Retina (tissue), 1 donor: ENCODE data around the gene DDIT3.
A peak's percentile ranks its signal among the peaks of the same experiment; 100 is the strongest.
"Not testable (repeated sequence)": the region's sequence is repeated elsewhere in the genome, so short reads cannot be mapped to it uniquely, and the experiment has no call there.

ENCODE experiments used
- DNase-seq: peaks from one replicate; pipeline ENCODE4 v3.0.0-alpha.2; 2016

Gene DDIT3

DNA sequence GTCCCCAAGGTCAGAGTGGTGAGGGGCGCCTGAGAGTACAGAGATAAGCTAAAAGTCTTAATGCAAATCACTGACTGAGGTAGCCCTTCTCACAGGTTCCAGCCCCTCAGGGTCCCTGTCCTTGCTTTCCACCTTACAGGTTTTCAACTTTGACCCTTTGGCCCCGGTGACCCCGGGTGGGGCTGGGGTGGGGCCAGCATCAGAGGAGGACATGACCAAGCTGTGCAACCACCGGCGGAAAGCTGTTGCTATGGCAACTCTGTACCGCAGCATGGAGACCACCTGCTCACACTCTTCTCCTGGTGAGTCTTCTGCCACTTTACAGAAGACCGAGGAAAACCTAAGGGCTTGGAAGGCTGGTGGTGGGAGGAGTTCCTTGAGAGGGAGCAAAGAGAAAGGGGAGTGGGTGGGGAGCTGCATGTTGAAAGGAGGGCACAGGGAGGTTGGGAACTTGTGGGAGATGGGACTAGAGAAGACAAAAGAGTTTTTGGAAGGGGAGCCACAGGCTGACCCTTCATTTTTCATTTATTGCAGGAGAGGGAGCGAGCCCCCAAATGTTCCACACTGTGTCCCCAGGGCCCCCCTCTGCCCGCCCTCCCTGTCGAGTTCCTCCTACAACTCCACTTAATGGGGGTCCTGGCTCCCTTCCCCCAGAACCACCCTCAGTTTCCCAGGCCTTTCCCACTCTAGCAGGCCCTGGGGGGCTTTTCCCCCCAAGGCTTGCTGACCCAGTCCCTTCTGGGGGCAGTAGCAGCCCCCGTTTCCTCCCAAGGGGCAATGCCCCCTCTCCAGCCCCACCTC, 4.7 kb upstream of the DDIT3 start:
- DNase-seq, result peak; percentile 31

DNA sequence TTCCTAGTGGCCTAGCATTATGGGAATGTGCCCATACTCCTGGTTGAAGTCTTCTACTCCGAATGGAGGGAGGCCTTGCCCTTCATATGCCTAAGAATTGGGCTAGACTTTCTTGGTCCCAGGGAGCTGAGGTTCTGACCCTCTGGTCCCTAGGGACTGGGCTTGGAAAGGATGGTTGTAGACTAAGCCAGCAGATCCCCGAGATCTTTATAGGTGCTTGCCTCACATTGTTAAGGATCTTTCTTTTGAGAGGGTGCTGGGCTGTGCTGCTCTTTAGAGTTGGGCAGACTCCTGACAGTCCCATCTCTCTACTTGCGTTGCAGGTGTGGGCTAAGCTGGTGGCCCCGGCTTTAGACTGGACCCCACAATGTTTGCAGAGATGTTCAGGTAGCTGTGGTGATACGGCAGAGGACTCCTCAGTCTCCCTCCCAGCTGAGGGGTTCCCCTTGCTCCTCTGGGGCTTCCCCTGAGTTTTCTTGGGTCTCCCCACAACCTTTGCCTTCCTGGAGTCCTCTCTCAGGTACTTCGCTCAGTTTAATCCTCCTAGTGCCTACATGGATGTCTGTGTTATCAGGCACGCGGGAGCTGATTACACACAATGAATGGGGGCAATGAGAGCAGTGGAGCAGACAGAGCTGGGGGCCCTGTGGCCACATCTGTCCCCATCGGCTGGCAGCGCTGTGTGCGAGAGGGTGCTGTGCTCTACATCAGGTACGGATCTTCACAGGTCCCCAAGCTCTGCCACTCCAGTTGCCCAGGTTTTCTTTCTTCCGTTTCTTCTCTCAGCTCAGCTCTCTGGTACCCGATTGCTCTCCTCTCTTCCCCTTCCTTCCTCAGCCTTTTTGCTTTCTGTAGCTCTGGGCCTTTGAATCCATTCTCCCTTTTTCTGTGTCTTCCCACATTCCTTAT, 3.6 kb upstream of the DDIT3 start:
- DNase-seq, result peak; percentile 18

- DNase-seq, result peak; percentile 60
Observed at GRCh38 chr12:57522887-57523705, 2.8 kb upstream of the DDIT3 start.

DNA sequence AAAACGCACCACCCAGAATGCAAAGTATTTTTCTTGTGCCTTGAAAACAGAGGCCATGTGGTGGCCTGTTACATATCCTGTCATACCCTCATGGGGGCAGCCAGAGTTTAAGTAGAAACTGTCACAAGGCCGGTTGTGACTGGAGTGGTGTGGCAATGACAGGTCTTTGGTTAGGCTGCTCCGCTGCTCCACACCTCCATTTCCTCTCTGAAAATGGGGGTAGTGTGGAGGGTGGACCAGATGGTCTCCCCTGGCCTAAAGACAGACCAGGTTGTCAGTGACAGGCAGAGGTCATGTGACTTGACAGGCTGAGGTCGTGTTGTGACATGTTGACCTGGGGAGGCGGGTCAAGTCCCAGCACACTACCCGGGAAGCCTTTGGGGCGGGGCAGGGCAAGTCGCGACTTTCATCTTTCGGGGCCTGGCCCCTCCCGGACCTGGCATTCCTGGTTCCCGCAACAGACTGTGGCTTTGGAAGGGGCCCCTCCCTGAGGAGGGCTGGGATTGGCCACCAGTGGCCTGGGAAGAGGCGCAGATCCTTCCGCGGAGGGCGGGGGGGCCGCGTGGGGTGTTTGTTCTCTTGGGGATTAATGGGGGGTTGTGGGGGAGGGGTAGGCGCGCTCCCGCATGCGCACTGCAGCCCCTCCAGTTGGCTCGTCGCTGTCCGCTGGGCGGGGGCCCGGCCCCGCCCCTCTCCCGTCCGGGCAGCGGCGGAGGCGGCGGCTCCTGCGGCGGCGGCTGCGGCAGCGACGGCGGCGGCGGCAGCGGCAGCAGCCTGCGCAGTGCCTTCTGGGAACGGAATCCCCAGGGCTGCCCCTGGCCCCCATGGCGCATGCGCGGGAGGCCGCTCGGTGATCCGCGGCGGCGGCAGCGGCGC, 1.9 kb upstream of the DDIT3 start, which contains the start of gene MBD6:
Gene MBD6, plus strand, starts transcription at position 814 of the 876 bp plus-strand sequence. CDS start 1,480 bp downstream, outside the sequence.
- peak; percentile 89 for DNase-seq

GRCh38 chr12:57521525-57522010, 1.3 kb upstream of the DDIT3 start:
- DNase-seq, result no peak

- no peak for DNase-seq
Observed at GRCh38 chr12:57519796-57520052, 590 bp downstream of the DDIT3 start.

DNA sequence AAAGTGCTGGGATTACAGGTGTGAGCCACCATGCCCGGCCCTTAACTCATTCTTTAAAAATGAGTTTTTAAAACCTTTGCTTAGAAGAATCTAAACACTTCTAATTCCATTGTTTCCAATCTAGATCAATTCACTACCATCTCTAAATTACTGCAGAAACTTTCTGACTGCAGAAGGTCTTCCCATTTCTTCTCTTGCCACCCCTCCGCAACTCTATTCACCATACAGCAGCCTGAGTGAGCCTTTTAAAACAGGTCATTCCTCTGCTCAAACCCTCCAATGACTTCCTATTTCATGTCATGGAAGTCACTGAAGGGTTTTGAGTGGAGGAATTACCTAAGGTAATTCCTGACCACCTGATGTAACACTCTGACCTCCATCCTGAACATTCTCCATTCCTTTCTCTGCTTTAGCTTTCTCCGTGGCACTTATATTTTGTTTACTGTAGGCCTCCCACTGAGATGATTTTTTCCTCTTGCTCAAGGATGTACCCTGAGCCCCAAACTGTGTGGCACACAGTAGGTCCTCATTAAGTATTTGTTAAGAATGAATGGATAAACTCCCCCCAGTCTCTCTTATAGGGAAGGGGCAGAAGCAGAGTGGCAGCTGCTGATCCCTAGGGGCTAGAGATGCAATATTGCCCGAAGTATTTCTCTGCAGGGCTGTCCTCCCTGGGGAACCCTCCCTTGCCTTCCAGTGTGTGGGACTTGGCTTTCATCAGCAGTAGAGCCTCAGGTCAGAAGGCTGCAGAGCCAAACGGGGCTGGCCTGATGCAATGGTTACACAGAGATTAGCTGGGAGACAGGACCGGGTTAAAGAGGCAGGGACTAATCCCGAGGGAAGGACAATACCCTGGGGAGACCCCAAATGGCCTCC, 1.2 kb downstream of the DDIT3 start:
- DNase-seq, result no peak

GRCh38 chr12:57518176-57518919, 2.0 kb downstream of the DDIT3 start:
- no peak for DNase-seq

- DNase-seq, result not testable (repeated sequence)
Observed at GRCh38 chr12:57517718-57518117, 2.6 kb downstream of the DDIT3 start.

DNA sequence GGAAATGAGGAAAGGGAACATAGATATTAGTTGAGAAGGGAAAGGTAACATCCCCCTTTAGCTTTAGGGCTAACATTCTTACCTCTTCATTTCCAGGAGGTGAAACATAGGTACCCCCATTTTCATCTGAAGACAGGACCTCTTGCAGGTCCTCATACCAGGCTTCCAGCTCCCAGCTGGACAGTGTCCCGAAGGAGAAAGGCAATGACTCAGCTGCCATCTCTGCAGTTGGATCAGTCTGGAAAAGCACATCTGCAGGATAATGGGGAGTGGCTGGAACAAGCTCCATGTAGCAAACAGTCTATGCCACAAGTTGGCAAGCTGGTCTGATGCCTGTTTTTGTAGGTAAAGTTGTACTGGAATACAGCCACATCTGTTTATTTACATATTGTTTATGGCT, 3.1 kb downstream of the DDIT3 start:
- DNase-seq, result no peak

DNA sequence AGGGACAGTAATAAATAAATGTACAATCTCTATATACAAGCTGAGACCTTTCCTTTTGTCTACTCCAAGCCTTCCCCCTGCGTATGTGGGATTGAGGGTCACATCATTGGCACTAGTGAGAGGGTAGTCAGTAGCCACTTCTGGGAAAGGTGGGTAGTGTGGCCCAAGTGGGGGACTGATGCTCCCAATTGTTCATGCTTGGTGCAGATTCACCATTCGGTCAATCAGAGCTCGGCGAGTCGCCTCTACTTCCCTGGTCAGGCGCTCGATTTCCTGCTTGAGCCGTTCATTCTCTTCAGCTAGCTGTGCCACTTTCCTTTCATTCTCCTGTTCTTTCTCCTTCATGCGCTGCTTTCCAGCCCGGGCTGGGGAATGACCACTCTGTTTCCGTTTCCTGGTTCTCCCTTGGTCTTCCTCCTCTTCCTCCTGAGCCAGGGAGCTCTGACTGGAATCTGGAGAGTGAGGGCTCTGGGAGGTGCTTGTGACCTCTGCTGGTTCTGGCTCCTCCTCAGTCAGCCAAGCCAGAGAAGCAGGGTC, 3.6 kb downstream of the DDIT3 start:
- DNase-seq, result no peak

DNA sequence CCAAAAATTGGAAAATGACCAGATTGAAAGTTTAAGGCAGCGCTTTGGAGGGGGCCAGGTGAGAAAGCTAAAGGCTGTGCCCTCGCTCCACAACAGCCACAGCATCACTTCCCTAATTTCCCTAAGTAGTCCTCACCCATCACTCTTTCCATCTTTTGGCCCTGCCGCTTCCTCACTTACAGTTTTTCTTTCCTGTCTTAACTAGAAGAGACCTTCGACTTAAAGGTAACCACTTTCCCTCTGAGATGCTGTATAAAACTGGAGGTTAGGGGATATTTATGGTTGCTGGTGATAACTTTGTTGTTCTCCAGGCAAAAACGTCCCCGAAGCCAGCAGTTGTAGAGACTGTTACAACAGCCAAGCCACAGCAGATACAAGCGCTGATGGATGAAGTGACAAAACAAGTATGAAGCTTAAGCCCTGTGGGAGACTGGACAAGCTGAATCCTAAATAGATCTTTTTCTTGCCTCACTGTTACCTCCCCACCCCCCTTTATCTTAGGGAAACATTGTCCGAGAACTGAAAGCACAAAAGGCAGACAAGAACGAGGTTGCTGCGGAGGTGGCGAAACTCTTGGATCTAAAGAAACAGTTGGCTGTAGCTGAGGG, 4.3 kb downstream of the DDIT3 start:
- DNase-seq, result no peak

DNA sequence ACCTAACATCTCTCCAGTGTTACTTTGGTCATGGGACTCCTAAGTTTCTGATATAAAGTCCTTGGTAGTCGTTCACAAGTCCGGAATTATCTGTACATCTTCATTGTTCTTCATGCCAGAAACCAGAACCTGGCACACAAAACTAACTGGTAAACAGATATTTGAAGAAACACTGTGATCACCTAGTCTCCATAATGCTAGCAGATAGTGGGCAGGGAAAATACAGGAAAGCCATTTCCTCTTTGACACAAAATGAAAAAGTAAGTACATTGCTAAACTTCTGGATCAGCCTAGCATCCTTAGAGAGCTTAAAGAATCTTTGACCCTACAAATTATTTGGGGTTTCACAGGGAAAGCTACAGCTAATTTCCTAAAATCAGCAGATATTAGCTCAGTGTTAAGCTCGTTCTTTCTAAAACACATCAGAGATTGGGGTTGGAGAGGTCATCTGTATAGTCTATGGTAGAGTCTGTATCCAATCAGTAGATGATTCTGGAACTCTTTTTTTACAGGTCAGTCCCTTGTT, 4.8 kb downstream of the DDIT3 start:
- DNase-seq, result no peak

- no peak for DNase-seq
Observed at GRCh38 chr12:57514720-57515407, 5.5 kb downstream of the DDIT3 start.

DNA sequence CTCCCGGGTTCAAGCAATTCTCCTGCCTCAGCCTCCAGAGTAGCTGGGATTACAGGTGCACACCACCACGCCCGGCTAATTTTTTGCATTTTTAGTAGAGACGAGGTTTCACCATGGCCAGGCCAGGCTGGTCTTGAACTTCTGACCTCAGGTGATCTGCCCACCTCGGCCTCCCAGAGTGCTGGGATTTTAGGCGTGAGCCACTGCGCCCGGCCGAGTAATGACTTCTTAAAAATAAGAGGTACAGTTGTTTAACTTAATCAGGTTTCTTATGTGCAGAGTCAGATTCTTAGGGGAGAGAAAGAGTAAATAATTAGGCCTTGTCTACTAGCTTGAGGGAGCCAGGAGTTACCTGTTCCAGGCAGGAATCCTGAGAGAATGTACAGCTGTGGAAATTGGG, 6.1 kb downstream of the DDIT3 start:
- not testable (repeated sequence) for DNase-seq

DNA sequence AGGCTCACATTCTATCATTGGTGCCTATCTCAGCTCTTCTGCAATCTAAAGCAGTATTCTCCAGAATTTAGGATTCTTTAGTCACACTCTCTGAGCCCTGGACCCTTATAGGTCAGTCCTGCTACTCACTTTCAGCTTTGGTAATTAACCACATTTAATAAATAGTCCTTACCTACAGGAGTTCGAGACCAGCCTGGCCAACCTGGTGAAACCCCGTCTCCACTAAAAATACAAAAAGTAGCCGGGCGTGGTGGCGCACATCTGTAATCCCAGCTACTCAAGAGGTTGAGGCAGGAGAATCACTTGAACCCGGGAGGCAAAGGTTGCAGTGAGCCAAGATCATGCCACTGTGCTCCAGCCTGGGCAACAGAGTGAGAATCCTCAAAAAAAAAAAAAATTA, 6.6 kb downstream of the DDIT3 start:
- not testable (repeated sequence) for DNase-seq

- no peak for DNase-seq
Observed at GRCh38 chr12:57513266-57513665, 7.0 kb downstream of the DDIT3 start.

- DNase-seq, result no peak
Observed at GRCh38 chr12:57512665-57513064, 7.6 kb downstream of the DDIT3 start.
